HL-60 (cell line): Measurements from ENCODE around the gene METTL16.

ENCODE experiments used
- DNase-seq, 2 experiments: peaks; one replicate each; pipeline ENCODE4 v3.0.0-alpha.2; 2010 to 2020; ENCODE audit warnings: low read depth in 1 of 2, low spot score in 1 of 2
- H3K27ac ChIP-seq: fragments of 250-450 bp; sonication (Bioruptor Pico); replicated peaks from 2 replicates; pipeline ENCODE4 v1.5.1; 2020; ENCODE audit warnings: mild to moderate bottlenecking, moderate library complexity
- H3K27me3 ChIP-seq: fragments of 250-450 bp; sonication (Bioruptor Pico); 2 replicates; pipeline ENCODE4 v1.5.1; 2021; ENCODE audit warnings: mild to moderate bottlenecking, moderate library complexity; ENCODE audit not compliant: insufficient read depth, poor library complexity, severe bottlenecking
- H3K4me3 ChIP-seq: replicated peaks from 2 replicates; pipeline ENCODE4 v1.5.1; 2011; ENCODE audit warnings: mild to moderate bottlenecking, control low read depth, low read length; ENCODE audit not compliant: insufficient read depth
- CTCF ChIP-seq: IDR thresholded peaks from one replicate; pipeline ENCODE4 v1.5.1; 2011; ENCODE audit warnings: low read length, control low read depth, inconsistent platforms; ENCODE audit not compliant: insufficient read depth
- GABPA ChIP-seq: IDR thresholded peaks from 2 replicates; pipeline ENCODE4 v1.6.1; 2012; ENCODE audit warnings: low read depth
- POLR2AphosphoS5 ChIP-seq: IDR thresholded peaks from 2 replicates; pipeline ENCODE4 v1.6.1; 2012; ENCODE audit warnings: low read depth
- SPI1 ChIP-seq: IDR thresholded peaks from 2 replicates; pipeline ENCODE4 v1.6.1; 2012; ENCODE audit warnings: low read depth, mild to moderate bottlenecking, borderline replicate concordance
- TF ChIP-seq, protein P1 (sequence below): IDR thresholded peaks from 2 replicates; pipeline ENCODE4 v1.6.1; 2012; ENCODE audit warnings: low read depth; ENCODE audit not compliant: insufficient replicate concordance

Gene METTL16

DNA sequence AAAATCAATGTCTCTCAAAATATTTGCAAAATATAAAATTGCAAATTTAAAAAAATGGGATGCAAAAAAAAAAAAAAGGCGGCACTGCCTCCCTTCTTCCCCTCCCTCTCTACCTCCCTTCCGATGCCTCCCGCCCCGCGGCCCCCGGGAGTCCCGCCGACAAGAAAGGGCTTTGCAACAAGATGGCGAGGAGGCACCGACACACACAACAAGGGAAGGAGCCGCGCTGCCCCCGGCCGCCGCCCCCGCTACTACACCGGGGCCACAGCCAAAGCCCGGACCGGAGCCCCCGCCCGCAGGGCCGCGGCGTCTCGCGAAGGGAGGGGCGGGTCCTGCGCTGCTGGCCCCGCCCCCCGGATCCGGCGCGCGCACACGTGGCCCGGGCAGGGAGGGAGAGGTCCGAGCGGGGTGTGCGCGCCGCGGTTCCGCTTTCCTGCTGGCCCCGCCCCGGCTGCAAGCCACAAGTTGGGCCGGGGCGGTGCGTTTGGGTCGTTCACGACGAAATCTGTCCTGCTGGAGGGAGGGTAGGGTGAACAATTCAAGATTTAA is 110.7 kb downstream of the METTL16 start, which contains the start of gene MNT:
Gene MNT, minus strand, starts transcription at position 184 of the 549 bp plus-strand sequence. CDS start 348 bp downstream, outside the sequence.
- peak within 1 kb of the TSS; percentile 93 for H3K27ac ChIP-seq

GRCh38 chr17:2400474-2400866 is 111.2 kb downstream of the METTL16 start:
- H3K27me3 ChIP-seq, result no peaks in the 10 kb centered on the region
- TF ChIP-seq, protein P1, sequence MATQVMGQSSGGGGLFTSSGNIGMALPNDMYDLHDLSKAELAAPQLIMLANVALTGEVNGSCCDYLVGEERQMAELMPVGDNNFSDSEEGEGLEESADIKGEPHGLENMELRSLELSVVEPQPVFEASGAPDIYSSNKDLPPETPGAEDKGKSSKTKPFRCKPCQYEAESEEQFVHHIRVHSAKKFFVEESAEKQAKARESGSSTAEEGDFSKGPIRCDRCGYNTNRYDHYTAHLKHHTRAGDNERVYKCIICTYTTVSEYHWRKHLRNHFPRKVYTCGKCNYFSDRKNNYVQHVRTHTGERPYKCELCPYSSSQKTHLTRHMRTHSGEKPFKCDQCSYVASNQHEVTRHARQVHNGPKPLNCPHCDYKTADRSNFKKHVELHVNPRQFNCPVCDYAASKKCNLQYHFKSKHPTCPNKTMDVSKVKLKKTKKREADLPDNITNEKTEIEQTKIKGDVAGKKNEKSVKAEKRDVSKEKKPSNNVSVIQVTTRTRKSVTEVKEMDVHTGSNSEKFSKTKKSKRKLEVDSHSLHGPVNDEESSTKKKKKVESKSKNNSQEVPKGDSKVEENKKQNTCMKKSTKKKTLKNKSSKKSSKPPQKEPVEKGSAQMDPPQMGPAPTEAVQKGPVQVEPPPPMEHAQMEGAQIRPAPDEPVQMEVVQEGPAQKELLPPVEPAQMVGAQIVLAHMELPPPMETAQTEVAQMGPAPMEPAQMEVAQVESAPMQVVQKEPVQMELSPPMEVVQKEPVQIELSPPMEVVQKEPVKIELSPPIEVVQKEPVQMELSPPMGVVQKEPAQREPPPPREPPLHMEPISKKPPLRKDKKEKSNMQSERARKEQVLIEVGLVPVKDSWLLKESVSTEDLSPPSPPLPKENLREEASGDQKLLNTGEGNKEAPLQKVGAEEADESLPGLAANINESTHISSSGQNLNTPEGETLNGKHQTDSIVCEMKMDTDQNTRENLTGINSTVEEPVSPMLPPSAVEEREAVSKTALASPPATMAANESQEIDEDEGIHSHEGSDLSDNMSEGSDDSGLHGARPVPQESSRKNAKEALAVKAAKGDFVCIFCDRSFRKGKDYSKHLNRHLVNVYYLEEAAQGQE, result no peak
- TF ChIP-seq CTCF (no peak), POLR2AphosphoS5 (no peak), GABPA (no peak), SPI1 (no peak)
- peak overlapping the region; percentile 93 for H3K27ac ChIP-seq
- DNase-seq, result peak in 1 of 2 experiments; percentile 54
- peak overlapping the region; percentile 54 for H3K4me3 ChIP-seq

More for the DNA sequence above, 110.7 kb downstream of the METTL16 start, which contains the start of gene MNT:
- DNase-seq, result peak; percentile 67 to 85
- TF ChIP-seq, protein P1, result no peak
- TF ChIP-seq GABPA, result no peak
- TF ChIP-seq POLR2AphosphoS5, result peak; percentile 57; the same call in 1 of the 2 replicates
- TF ChIP-seq CTCF, result no peak
- TF ChIP-seq SPI1, result peak; percentile 69; the same call in 1 of the 2 replicates
- Histone ChIP-seq H3K4me3 (peak within 1 kb of the TSS; percentile 54), H3K27me3 (no peaks in the 10 kb centered on the region)

DNA sequence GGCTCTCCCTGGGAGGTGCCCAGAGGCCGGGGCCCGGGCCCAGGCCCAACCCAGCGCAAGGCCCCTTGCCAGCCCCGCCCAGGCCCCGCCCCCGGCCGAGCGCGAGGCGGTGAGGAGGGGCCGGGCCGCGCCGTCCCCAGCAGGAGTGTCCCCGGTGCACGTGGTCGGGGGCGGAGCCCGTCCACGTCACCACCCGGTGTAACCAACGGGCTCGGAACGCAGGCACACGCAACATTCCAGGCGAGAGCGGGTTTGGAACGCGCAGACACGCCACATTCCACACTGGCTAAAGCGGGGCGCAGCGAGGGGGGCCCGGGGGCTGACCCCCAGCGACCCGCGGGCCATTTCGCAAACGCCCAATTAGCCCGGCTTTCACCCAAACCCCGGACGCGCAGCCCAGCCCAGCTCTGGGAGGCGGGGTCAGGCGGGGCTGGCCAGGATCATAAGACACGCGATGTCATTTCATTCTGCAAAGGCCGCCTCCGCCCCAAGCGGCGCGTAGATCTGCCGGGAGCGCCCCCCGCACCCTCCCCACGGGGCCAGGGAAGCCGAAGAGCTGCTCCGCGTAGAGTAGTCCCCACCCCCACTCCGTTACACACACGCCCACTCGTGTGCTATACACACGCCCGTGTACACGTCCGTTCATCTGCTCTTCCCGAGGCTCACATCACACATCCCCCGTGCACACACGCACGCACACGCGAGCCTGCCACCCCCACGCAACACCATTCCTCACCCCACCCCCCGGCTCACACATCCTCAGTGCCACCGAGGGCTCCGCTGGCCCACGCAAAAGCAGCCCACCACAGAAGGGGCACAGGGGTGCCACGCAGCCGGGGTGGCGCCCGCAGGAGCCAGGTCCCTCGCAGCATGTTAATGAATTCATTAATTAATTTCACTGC is 111.9 kb downstream of the METTL16 start:
- Histone ChIP-seq H3K27ac (peak overlapping the region; percentile 93), H3K27me3 (no peaks in the 10 kb centered on the region), H3K4me3 (peak overlapping the region; percentile 54)
- peak; percentile 84 to 85 for DNase-seq
- TF ChIP-seq, protein P1, result no peak
- peak; percentile 75; the same call in 1 of the 2 replicates for TF ChIP-seq POLR2AphosphoS5
- TF ChIP-seq GABPA, result no peak
